ENCODE data around the gene ALG13.
"Not testable (repeated sequence)": the region's sequence is repeated elsewhere in the genome, so short reads cannot be mapped to it uniquely, and the experiment has no call there.

ALG13 gene

GRCh38 chrX:111761578-111762135 lies 80.7 kb downstream of the ALG13 start:
- no peak for DNase-seq

- no peak for DNase-seq
Measured at GRCh38 chrX:111778591-111778990, 97.6 kb downstream of the ALG13 start.

- DNase-seq, result no peak
Measured at GRCh38 chrX:111779582-111779981, 98.6 kb downstream of the ALG13 start.

- DNase-seq, result no peak
Measured at GRCh38 chrX:111784667-111785066, 103.7 kb downstream of the ALG13 start.

GRCh38 chrX:111790054-111790453 lies 109.1 kb downstream of the ALG13 start:
- DNase-seq, result not testable (repeated sequence)

All from activated CD4-positive, alpha-beta T cell treated with anti-CD3 and anti-CD28 coated beads, Interleukin-2, amount 50 U/mL, for 16 hours (primary cell).